Karpas-422 (cell line): ENCODE results near the gene CYTL1. TPM values are rescaled to one million over a fixed set of nuclear protein-coding genes. Genes with fewer than 3 reads are reported as not detected.

Experiments used
- DNase-seq: peaks from one replicate; pipeline ENCODE4 v3.0.0-alpha.2; 2015
- H2AFZ ChIP-seq: fragments of 200-600 bp; sonication (generic); 2 replicates; pipeline ENCODE4 v1.6.1; 2014; ENCODE audit warnings: antibody characterized with exemption, low read length, mixed read lengths
- H3K27ac ChIP-seq: fragments of 200-600 bp; sonication (generic); 2 replicates; pipeline ENCODE4 v1.5.1; 2014; ENCODE audit warnings: mild to moderate bottlenecking, low read length, moderate library complexity
- H3K27me3 ChIP-seq: fragments of 200-600 bp; sonication (generic); 2 replicates; pipeline ENCODE4 v1.6.1; 2014; ENCODE audit warnings: low read length, mixed read lengths
- H3K36me3 ChIP-seq: fragments of 200-600 bp; sonication (generic); 2 replicates; pipeline ENCODE4 v1.6.1; 2014; ENCODE audit warnings: low read length, mixed read lengths; ENCODE audit not compliant: insufficient read depth
- H3K4me1 ChIP-seq: fragments of 200-600 bp; sonication (generic); 2 replicates; pipeline ENCODE4 v1.6.1; 2014; ENCODE audit warnings: mild to moderate bottlenecking, low read length, mixed read lengths
- H3K4me2 ChIP-seq: fragments of 200-600 bp; sonication (generic); 2 replicates; pipeline ENCODE4 v1.6.1; 2014; ENCODE audit warnings: low read length, low read depth, mild to moderate bottlenecking; ENCODE audit not compliant: poor library complexity, severe bottlenecking
- H3K4me3 ChIP-seq: fragments of 200-600 bp; sonication (generic); 2 replicates; pipeline ENCODE4 v1.5.1; 2014; ENCODE audit warnings: mild to moderate bottlenecking, antibody characterized with exemption, low read length, mixed read lengths
- H3K79me2 ChIP-seq: fragments of 200-600 bp; sonication (generic); 2 replicates; pipeline ENCODE4 v1.6.1; 2014; ENCODE audit warnings: mild to moderate bottlenecking, low read length, mixed read lengths
- H3K9ac ChIP-seq: fragments of 200-600 bp; sonication (generic); 2 replicates; pipeline ENCODE4 v1.6.0; 2014; ENCODE audit warnings: low read length
- H3K9me2 ChIP-seq: fragments of 200-600 bp; sonication (generic), shearing (Covaris generic); replicated peaks from 2 replicates; pipeline ENCODE4 v1.6.0; 2014; ENCODE audit warnings: mild to moderate bottlenecking, low read length, moderate library complexity; ENCODE audit not compliant: insufficient read depth
- H3K9me3 ChIP-seq: fragments of 300-700, 200-600 bp; sonication (generic); 2 replicates; pipeline ENCODE4 v1.6.1; 2014; ENCODE audit warnings: low read length, mixed read lengths
- H4K20me1 ChIP-seq: fragments of 200-600 bp; sonication (generic); 2 replicates; pipeline ENCODE4 v1.6.1; 2014; ENCODE audit warnings: mild to moderate bottlenecking, antibody characterized with exemption, low read length, low read depth; ENCODE audit not compliant: insufficient read depth
- total RNA-seq: library from RNA; depleted of rRNA; stranded (reverse); fragments of >200 nt; shearing (Covaris generic); gene quantifications from 2 replicates; pipeline ENCODE4 v1.2.3, GENCODE V29; 2014; ENCODE audit warnings: low replicate concordance

The CYTL1 gene
- total RNA-seq, 1 experiment from 2014 or later: not detected

GRCh38 chr4:4992833-4993232, 26.4 kb downstream of the CYTL1 start:
- no peak overlapping the region for H3K4me3 ChIP-seq
- no peak overlapping the region for H3K27ac ChIP-seq
- H4K20me1 ChIP-seq: no peaks in the 10 kb centered on the region
- H3K79me2 ChIP-seq: no peaks in the 10 kb centered on the region
- H3K4me1 ChIP-seq: no peaks in the 10 kb centered on the region
- no peaks in the 10 kb centered on the region for H3K9me3 ChIP-seq
- no peak overlapping the region for H2AFZ ChIP-seq
- no peak overlapping the region for H3K4me2 ChIP-seq
- no peak for DNase-seq
- no peaks in the 10 kb centered on the region for H3K27me3 ChIP-seq
- H3K9me2 ChIP-seq: no peaks in the 10 kb centered on the region
- no peak overlapping the region for H3K9ac ChIP-seq
- H3K36me3 ChIP-seq: no peaks in the 10 kb centered on the region

GRCh38 chr4:4991541-4992099, 27.6 kb downstream of the CYTL1 start:
- H3K27me3 ChIP-seq: no peaks in the 10 kb centered on the region
- DNase-seq: no peak
- no peaks in the 10 kb centered on the region for H3K36me3 ChIP-seq
- no peaks in the 10 kb centered on the region for H3K9me2 ChIP-seq
- no peaks in the 10 kb centered on the region for H3K9me3 ChIP-seq
- no peak overlapping the region for H3K9ac ChIP-seq
- H3K27ac ChIP-seq: no peak overlapping the region
- no peak overlapping the region for H3K4me2 ChIP-seq
- H4K20me1 ChIP-seq: no peaks in the 10 kb centered on the region
- no peak overlapping the region for H2AFZ ChIP-seq
- no peaks in the 10 kb centered on the region for H3K4me1 ChIP-seq
- H3K4me3 ChIP-seq: no peak overlapping the region
- no peaks in the 10 kb centered on the region for H3K79me2 ChIP-seq

GRCh38 chr4:4990857-4991540, 28.3 kb downstream of the CYTL1 start:
- Histone ChIP-seq H3K4me3 (no peak overlapping the region), H3K4me2 (no peak overlapping the region), H3K27me3 (no peaks in the 10 kb centered on the region), H3K9ac (no peak overlapping the region), H3K79me2 (no peaks in the 10 kb centered on the region), H3K9me3 (no peaks in the 10 kb centered on the region), H3K36me3 (no peaks in the 10 kb centered on the region), H4K20me1 (no peaks in the 10 kb centered on the region), H2AFZ (no peak overlapping the region), H3K27ac (no peak overlapping the region), H3K9me2 (no peaks in the 10 kb centered on the region), H3K4me1 (no peaks in the 10 kb centered on the region)
- DNase-seq: no peak

- no peak overlapping the region for H3K4me2 ChIP-seq
- no peak for DNase-seq
- H3K79me2 ChIP-seq: no peaks in the 10 kb centered on the region
- H4K20me1 ChIP-seq: no peaks in the 10 kb centered on the region
- H3K9me2 ChIP-seq: no peaks in the 10 kb centered on the region
- H2AFZ ChIP-seq: no peak overlapping the region
- H3K27ac ChIP-seq: no peak overlapping the region
- no peak overlapping the region for H3K9ac ChIP-seq
- no peak overlapping the region for H3K4me3 ChIP-seq
- H3K9me3 ChIP-seq: no peaks in the 10 kb centered on the region
- H3K27me3 ChIP-seq: no peaks in the 10 kb centered on the region
- H3K4me1 ChIP-seq: no peaks in the 10 kb centered on the region
- H3K36me3 ChIP-seq: no peaks in the 10 kb centered on the region
Observed at GRCh38 chr4:4990329-4990728, 28.9 kb downstream of the CYTL1 start.

GRCh38 chr4:4989083-4989622, 30.1 kb downstream of the CYTL1 start:
- no peaks in the 10 kb centered on the region for H3K9me2 ChIP-seq
- H3K4me3 ChIP-seq: no peak overlapping the region
- no peak overlapping the region for H3K4me2 ChIP-seq
- no peaks in the 10 kb centered on the region for H3K9me3 ChIP-seq
- no peaks in the 10 kb centered on the region for H3K36me3 ChIP-seq
- H3K27me3 ChIP-seq: no peaks in the 10 kb centered on the region
- H2AFZ ChIP-seq: no peak overlapping the region
- no peak overlapping the region for H3K27ac ChIP-seq
- no peaks in the 10 kb centered on the region for H3K4me1 ChIP-seq
- no peaks in the 10 kb centered on the region for H4K20me1 ChIP-seq
- H3K9ac ChIP-seq: no peak overlapping the region
- DNase-seq: no peak
- H3K79me2 ChIP-seq: no peaks in the 10 kb centered on the region

GRCh38 chr4:4987656-4988055, 31.6 kb downstream of the CYTL1 start:
- Histone ChIP-seq H2AFZ (no peak overlapping the region), H3K27me3 (no peaks in the 10 kb centered on the region), H3K36me3 (no peaks in the 10 kb centered on the region), H3K79me2 (no peaks in the 10 kb centered on the region), H3K27ac (no peak overlapping the region), H3K4me1 (no peaks in the 10 kb centered on the region), H3K9ac (no peak overlapping the region), H3K9me2 (no peaks in the 10 kb centered on the region), H3K4me2 (no peak overlapping the region), H4K20me1 (no peaks in the 10 kb centered on the region), H3K4me3 (no peak overlapping the region), H3K9me3 (no peaks in the 10 kb centered on the region)
- DNase-seq: no peak

GRCh38 chr4:4986841-4987240, 32.4 kb downstream of the CYTL1 start:
- no peak overlapping the region for H3K4me2 ChIP-seq
- H3K27me3 ChIP-seq: no peaks in the 10 kb centered on the region
- H3K9ac ChIP-seq: no peak overlapping the region
- no peaks in the 10 kb centered on the region for H3K36me3 ChIP-seq
- DNase-seq: no peak
- H3K79me2 ChIP-seq: no peaks in the 10 kb centered on the region
- H4K20me1 ChIP-seq: no peaks in the 10 kb centered on the region
- H3K4me1 ChIP-seq: no peaks in the 10 kb centered on the region
- no peak overlapping the region for H2AFZ ChIP-seq
- no peak overlapping the region for H3K27ac ChIP-seq
- no peak overlapping the region for H3K4me3 ChIP-seq
- no peaks in the 10 kb centered on the region for H3K9me3 ChIP-seq
- no peaks in the 10 kb centered on the region for H3K9me2 ChIP-seq

GRCh38 chr4:4985844-4986243, 33.4 kb downstream of the CYTL1 start:
- Histone ChIP-seq H3K4me2 (no peak overlapping the region), H4K20me1 (no peaks in the 10 kb centered on the region), H3K4me3 (no peak overlapping the region), H3K9me3 (no peaks in the 10 kb centered on the region), H2AFZ (no peak overlapping the region), H3K9me2 (no peaks in the 10 kb centered on the region), H3K27ac (no peak overlapping the region), H3K27me3 (no peaks in the 10 kb centered on the region), H3K36me3 (no peaks in the 10 kb centered on the region), H3K9ac (no peak overlapping the region), H3K79me2 (no peaks in the 10 kb centered on the region), H3K4me1 (no peaks in the 10 kb centered on the region)
- peak; percentile 49 for DNase-seq
